Measurements from ENCODE around the gene IFNL4.
"Not testable (repeated sequence)": the region's sequence is repeated elsewhere in the genome, so short reads cannot be mapped to it uniquely, and the experiment has no call there.

The IFNL4 gene

GRCh38 chr19:39254531-39255345 is 6.1 kb upstream of the IFNL4 start:
- no peak for DNase-seq

- DNase-seq = no peak
Measured at GRCh38 chr19:39253374-39254149, 4.9 kb upstream of the IFNL4 start.

- no peak for DNase-seq
Measured at GRCh38 chr19:39252458-39252857, 3.8 kb upstream of the IFNL4 start.

GRCh38 chr19:39251846-39252245 is 3.2 kb upstream of the IFNL4 start:
- DNase-seq = no peak

- no peak for DNase-seq
Measured at GRCh38 chr19:39251081-39251480, 2.4 kb upstream of the IFNL4 start.

- no peak for DNase-seq
Measured at GRCh38 chr19:39247701-39248664, 673 bp downstream of the IFNL4 start.

- peak; percentile 63 for DNase-seq
Measured at GRCh38 chr19:39246951-39247669, 1.5 kb downstream of the IFNL4 start.

GRCh38 chr19:39245166-39245565 is 3.5 kb downstream of the IFNL4 start:
- not testable (repeated sequence) for DNase-seq

- not testable (repeated sequence) for DNase-seq
Measured at GRCh38 chr19:39244410-39245100, 4.1 kb downstream of the IFNL4 start, which contains the start of gene IFNL3. IFNL3 (minus strand) TSS chr19:39245006; CDS start chr19:39244967, 39 bp downstream.

GRCh38 chr19:39243741-39244140 is 4.9 kb downstream of the IFNL4 start:
- DNase-seq = not testable (repeated sequence)

GRCh38 chr19:39240421-39240820 is 8.2 kb downstream of the IFNL4 start:
- DNase-seq = no peak

GRCh38 chr19:39238944-39239343 is 9.7 kb downstream of the IFNL4 start:
- no peak for DNase-seq

GRCh38 chr19:39238209-39238608 is 10.4 kb downstream of the IFNL4 start:
- DNase-seq = no peak

- peak; percentile 65 for DNase-seq
Measured at GRCh38 chr19:39237200-39238184, 11.2 kb downstream of the IFNL4 start.

GRCh38 chr19:39236527-39236926 is 12.1 kb downstream of the IFNL4 start:
- peak; percentile 42 for DNase-seq

GRCh38 chr19:39232708-39233107 is 15.9 kb downstream of the IFNL4 start:
- no peak for DNase-seq

GRCh38 chr19:39230096-39230764 is 18.4 kb downstream of the IFNL4 start:
- DNase-seq = no peak

GRCh38 chr19:39224910-39225309 is 23.7 kb downstream of the IFNL4 start:
- no peak for DNase-seq

- no peak for DNase-seq
Measured at GRCh38 chr19:39223703-39224279, 24.9 kb downstream of the IFNL4 start.

All from CD4-positive, alpha-beta T cell treated with Interleukin-17A for 4 hours (primary cell).